Activated naive CD4-positive, alpha-beta T cell treated with anti-CD3 and anti-CD28 coated beads, Interleukin-2, amount 10 ng/mL, durations not matched to agents 7 days and 5 days (primary cell): ENCODE data around the gene PDGFRB.
"Not testable (repeated sequence)": the region's sequence is repeated elsewhere in the genome, so short reads cannot be mapped to it uniquely, and the experiment has no call there.

ENCODE experiments used
- CTCF ChIA-PET: fragments of 350-600 bp; sonication (Branson Sonifier 250); formaldehyde crosslinking; loops from one replicate; lab custom pipeline; 2021; ENCODE audit warnings: antibody characterized with exemption; lab: Charles Lee
- DNase-seq: peaks from one replicate; pipeline ENCODE4 v3.0.0-alpha.2; 2020
- H3K27ac Mint-ChIP-seq: one replicate; pipeline ENCODE4 v1.8.0; 2021; ENCODE audit warnings: mild to moderate bottlenecking, moderate library complexity, mixed read lengths
- H3K27me3 Mint-ChIP-seq: one replicate; pipeline ENCODE4 v1.8.0; 2021; ENCODE audit warnings: mild to moderate bottlenecking, mixed read lengths
- H3K36me3 Mint-ChIP-seq: one replicate; pipeline ENCODE4 v1.8.0; 2021; ENCODE audit warnings: mixed read lengths
- H3K4me1 Mint-ChIP-seq: one replicate; pipeline ENCODE4 v1.8.0; 2021; ENCODE audit warnings: mixed read lengths
- H3K4me3 Mint-ChIP-seq: one replicate; pipeline ENCODE4 v1.8.0; 2021; ENCODE audit warnings: mild to moderate bottlenecking, moderate library complexity, mixed read lengths
- H3K9me3 Mint-ChIP-seq: one replicate; pipeline ENCODE4 v1.8.0; 2021; ENCODE audit warnings: mixed read lengths

The PDGFRB gene

DNA sequence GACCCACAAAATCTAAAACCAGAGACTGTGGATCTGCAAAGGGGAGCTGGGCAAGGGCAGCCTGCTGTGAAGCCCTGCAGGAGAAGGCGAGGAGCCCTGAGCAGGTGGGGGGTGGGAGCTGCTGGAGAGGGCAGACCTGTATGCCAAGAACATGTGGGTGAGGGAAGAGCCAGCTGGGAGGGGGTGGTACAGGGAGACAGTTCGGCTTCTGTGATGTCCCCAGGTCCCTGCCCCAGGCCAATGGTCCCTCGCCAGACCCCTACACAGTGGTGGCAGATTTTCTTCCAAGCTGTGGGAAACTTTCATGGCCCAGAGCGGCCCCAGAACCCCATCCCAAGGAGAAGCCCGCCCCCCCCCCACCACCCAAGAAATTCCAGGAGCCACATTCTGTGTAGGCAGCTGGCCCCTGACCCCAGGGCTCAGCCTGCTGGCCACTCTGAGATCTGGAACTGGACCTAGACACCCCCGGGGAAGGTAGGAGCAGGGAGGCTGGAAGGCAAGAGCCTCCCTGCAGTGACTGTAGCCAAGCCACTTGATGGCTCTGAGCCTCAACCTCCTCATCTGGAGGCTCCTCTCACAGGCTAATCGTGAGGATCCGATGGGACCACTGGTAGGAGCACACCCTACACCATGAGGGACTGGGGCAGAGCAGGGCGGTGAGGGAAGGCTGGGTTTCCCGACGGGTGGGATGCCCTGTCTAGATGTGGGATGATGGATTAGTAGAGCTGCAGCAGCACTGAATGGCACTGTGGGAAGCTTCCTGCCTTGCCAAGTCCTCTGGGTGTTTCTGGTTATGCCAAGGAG lies 46.7 kb downstream of the PDGFRB start:
- CTCF ChIA-PET, result interaction anchor here (0.8 kb wide), 1 partner anchor 10 kb away, joined by 4 read pairs; no protein-coding TSS in a partner anchor
- no peaks in the 10 kb centered on the region for H3K9me3 Mint-ChIP-seq
- H3K27me3 Mint-ChIP-seq, result peaks cover 41% of the 10 kb centered on the region
- DNase-seq, result no peak
- no peak overlapping the region for H3K4me3 Mint-ChIP-seq
- H3K4me1 Mint-ChIP-seq, result peaks cover 5% of the 10 kb centered on the region
- no peaks in the 10 kb centered on the region for H3K36me3 Mint-ChIP-seq
- H3K27ac Mint-ChIP-seq, result no peak overlapping the region

DNA sequence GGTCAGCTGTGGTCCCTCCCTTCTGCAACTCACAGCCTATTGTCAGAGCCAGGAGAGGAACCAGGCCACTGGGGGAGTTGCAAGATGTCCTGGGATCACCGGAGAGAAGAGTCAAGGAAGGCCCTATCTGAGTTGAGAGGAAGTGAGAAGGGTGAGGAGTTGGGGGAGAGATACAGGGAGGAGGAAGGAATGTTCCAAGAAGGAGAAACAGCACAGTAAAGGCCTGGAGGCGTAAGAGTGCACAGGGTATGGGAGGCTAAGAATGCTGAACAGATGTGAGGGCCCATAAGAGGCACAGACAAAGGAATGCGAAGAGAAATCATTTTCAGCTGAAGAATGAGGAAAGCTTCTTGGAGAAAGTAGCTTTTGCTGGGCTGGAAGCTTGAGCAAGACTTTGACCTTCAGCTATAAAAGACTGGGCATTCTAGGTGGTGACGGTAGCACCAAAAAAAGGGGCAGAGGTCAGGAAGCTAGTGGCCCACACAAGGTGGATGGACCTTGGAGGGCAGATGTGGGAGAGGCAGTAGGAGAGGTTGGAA lies 47.7 kb downstream of the PDGFRB start:
- Mint-ChIP-seq H3K4me3 (no peak overlapping the region), H3K4me1 (peaks cover 5% of the 10 kb centered on the region), H3K9me3 (no peaks in the 10 kb centered on the region), H3K36me3 (no peaks in the 10 kb centered on the region), H3K27ac (no peak overlapping the region), H3K27me3 (peaks cover 33% of the 10 kb centered on the region)
- no peak for DNase-seq
- CTCF ChIA-PET, result interaction anchor here (0.8 kb wide), 1 partner anchor 11 kb away, joined by 4 read pairs; no protein-coding TSS in a partner anchor

DNA sequence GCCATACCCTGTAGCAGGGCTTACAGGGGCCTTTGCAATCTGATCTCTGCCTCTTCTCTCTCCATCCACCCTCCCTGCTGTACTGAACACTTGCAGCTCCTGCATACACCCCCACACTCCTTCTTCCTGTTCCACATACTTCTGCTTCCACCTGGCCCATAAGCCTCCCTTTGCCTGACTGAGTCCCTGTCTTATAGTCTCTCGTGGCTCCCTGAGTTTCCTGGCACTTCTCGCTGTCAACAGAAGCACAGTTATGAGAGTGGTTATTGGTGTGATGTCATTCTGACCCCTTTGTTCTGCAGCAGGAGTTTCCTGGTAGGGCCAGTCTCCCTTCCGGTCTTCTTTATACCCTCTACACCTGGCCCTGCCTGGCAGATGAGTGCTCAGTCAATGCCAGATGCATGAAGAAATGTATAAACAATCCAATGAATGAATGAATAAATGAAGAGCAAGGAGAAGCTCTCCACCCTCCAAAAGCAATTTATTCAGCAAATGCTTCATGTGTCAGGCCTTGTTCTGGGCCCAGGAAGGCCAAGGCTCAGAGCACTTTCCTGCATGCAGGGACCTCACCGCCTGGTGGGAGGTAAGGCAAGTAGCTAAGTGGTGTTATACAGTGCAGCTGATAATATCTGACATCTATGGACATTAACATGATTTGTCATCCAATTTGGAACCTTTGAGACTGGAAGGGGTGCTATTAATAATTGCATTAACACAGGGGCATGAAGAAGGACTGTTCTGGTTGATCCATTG lies 48.8 kb downstream of the PDGFRB start:
- Mint-ChIP-seq H3K27ac (no peak overlapping the region), H3K27me3 (peaks cover 29% of the 10 kb centered on the region), H3K4me3 (no peak overlapping the region), H3K9me3 (no peaks in the 10 kb centered on the region), H3K36me3 (no peaks in the 10 kb centered on the region), H3K4me1 (peaks cover 5% of the 10 kb centered on the region)
- DNase-seq, result no peak
- CTCF ChIA-PET, result interaction anchor here (1.0 kb wide), 1 partner anchor 12 kb away, joined by 3 read pairs; no protein-coding TSS in a partner anchor

DNA sequence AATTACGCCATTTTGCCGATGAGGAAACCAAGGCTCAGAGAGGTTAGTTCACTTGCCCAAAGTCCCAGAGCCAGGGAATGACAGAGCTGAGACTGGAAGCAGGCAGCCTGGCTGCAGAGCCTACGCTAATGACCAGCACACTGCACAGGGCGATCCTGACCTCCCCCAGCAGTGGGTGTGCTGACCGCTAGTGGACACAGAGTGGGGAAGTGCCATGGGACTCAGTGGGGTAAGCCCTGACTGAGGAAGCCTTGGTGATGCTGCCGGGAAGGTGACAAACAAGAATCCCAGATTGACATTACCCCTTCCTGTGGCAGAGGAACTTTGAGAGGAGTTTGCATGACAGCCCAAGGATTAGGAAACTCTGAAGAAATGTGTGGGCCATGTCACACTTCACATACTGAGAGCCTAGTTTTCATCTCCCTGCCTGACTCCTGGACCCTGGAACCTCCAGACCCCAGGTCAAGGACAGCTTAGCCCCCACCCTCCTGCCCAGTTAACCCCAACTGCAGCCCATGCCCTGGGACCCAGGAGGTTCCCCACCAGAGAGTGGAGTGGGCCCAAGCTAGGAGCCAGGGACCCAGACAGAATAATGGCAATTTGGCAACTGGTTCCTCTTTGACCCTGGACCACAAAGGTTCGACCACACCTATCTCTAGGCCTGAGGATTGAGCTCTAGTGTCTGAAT lies 49.6 kb downstream of the PDGFRB start:
- Mint-ChIP-seq H3K4me3 (no peak overlapping the region), H3K27me3 (peaks cover 23% of the 10 kb centered on the region), H3K36me3 (no peaks in the 10 kb centered on the region), H3K9me3 (no peaks in the 10 kb centered on the region), H3K27ac (no peak overlapping the region), H3K4me1 (peaks cover 5% of the 10 kb centered on the region)
- CTCF ChIA-PET, result no interaction called here
- DNase-seq, result no peak

DNA sequence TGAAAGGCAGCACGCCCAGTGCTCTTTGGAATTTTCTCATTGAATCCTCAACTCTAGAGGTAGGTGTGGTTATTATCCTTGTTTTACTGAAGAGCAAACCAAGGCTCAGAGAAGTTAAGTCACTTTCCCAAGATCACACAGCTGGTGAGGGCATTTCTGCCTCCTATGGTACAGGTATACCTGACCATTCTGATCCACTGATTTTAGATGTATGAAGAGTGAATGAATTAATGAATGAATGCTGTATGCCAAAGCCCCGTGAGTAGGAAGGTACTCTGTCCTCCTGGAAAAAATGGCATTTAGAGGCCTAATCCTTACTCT lies 51.1 kb downstream of the PDGFRB start:
- H3K4me1 Mint-ChIP-seq, result peaks cover 5% of the 10 kb centered on the region
- H3K27me3 Mint-ChIP-seq, result peaks cover 19% of the 10 kb centered on the region
- no peaks in the 10 kb centered on the region for H3K36me3 Mint-ChIP-seq
- CTCF ChIA-PET, result no interaction called here
- H3K9me3 Mint-ChIP-seq, result no peaks in the 10 kb centered on the region
- H3K27ac Mint-ChIP-seq, result no peak overlapping the region
- H3K4me3 Mint-ChIP-seq, result no peak overlapping the region
- DNase-seq, result no peak

DNA sequence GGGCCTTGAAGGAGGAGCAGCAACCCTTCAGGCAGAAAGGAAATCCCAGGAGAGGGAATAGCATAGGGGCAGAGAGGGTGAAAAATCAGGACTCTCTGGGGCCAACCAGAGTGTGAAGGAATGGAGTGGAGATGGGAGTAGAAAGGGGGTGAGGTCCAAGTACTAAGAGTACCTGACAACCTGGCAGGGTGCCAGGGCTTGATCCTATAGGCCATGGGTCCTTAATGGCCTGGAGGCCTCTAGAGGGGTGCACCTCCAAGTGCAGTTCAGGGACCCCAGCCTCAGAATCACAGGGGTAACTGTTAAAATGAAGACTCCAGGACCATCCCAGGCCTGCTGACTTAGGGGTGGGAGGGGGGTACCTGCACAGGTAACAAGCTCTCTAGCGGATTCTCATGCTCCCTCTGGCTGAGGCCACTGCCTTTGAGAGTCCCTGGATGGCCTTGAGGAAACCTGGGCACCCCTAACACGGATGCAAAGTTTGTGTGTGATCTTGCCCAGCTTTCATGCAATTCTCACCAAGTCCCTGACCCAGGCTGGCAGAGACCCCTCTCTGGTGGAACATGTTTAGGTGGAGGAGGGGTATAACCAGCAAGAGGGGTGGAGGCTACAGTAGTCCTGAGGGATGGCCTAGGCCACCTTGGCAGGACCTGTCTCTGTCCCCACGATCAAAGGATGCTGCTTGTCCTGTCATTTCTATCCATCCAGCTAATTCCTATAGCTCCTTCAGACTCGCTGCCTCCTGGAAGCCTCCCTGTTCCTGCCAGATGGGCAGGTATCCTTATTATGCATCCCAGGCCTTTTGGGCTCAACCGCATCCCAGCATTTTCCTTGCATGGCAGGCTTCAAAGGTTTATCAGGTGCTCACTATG lies 51.7 kb downstream of the PDGFRB start:
- Mint-ChIP-seq H3K4me3 (no peak overlapping the region), H3K27ac (no peak overlapping the region), H3K36me3 (no peaks in the 10 kb centered on the region), H3K9me3 (no peaks in the 10 kb centered on the region), H3K4me1 (peaks cover 5% of the 10 kb centered on the region), H3K27me3 (peaks cover 15% of the 10 kb centered on the region)
- DNase-seq, result no peak
- CTCF ChIA-PET, result interaction anchor here (0.6 kb wide), 1 partner anchor 10 kb away, joined by 3 read pairs; no protein-coding TSS in a partner anchor

DNA sequence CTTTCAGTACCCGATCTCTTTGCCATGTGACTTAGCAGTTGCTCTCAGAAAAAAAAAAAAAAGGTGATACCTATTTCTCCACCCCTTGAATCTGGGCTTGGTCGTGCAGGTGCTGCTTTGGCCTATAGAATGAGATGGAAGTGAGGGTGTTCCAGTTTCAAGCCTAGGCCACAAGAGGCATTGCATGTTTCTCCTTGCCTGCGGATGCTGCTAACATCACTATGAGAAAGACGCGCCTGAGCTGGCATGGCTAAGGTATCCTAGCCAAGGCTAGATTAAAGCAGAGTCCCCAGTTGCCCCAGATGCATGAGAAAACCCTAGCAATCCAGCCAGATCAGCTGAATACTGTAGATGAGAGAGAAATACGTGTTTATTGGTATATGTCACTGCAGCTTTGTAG lies 54.6 kb downstream of the PDGFRB start:
- Mint-ChIP-seq H3K27me3 (peaks cover 11% of the 10 kb centered on the region), H3K36me3 (no peaks in the 10 kb centered on the region), H3K4me3 (no peak overlapping the region), H3K4me1 (no peaks in the 10 kb centered on the region), H3K9me3 (no peaks in the 10 kb centered on the region), H3K27ac (no peak overlapping the region)
- no peak for DNase-seq
- CTCF ChIA-PET, result interaction anchor here (0.6 to 1.1 kb wide), 2 partner anchors 11 to 920 kb away, joined by 3 read pairs; no protein-coding TSS in a partner anchor

DNA sequence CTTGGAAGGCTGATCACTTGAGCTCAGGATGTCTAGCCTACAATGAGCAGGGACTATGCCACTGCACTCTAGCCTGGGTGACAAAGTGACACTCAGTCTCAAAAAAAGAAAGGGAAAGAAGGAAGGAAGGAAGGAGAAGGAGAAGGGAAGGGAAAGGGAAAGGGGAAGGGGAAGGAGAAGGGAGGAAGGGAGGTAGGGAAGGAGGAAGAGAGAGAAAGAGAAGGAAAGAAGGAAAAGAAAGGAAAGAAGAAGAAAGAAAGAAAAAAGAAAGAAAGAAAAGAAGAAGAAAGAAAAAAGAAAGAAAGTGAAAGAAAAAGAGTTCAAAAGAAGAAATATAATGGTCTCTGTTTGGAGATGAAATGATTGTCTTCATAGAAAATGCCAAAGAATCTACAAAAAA lies 58.5 kb downstream of the PDGFRB start:
- DNase-seq, result no peak
- H3K4me3 Mint-ChIP-seq, result no peak overlapping the region
- H3K9me3 Mint-ChIP-seq, result no peaks in the 10 kb centered on the region
- no peaks in the 10 kb centered on the region for H3K36me3 Mint-ChIP-seq
- H3K27ac Mint-ChIP-seq, result no peak overlapping the region
- no peaks in the 10 kb centered on the region for H3K4me1 Mint-ChIP-seq
- CTCF ChIA-PET, result no interaction called here
- H3K27me3 Mint-ChIP-seq, result peaks cover 20% of the 10 kb centered on the region

DNA sequence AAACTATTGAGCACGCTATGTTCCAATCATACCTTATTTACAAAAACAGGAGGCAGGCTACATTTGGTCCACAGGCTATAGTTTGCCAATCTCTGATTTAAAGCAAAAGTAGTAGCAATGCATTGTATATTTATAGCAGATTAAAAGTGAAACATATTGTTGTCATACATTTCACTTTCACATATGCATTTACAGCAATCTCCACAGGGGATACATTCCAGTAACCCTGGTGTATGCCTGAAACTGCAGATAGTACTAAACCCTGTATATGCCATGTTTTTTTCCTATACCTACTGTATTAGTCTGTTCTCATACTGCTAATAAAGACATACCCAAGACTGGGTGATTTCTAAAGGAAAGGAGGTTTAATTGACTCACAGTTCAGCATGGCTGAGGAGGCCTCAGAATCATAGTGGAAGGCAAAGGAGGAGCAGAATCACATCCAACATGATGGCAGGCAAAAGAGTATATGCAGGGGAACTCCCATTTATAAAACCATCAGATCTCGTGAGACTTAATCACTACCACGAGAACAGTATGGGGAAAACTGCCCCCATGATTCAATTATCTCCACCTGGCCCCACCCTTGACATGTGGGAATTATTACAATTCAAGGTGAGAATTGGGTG lies 63.4 kb downstream of the PDGFRB start:
- Mint-ChIP-seq H3K27me3 (peaks cover 31% of the 10 kb centered on the region), H3K9me3 (no peaks in the 10 kb centered on the region), H3K27ac (no peak overlapping the region), H3K4me1 (no peaks in the 10 kb centered on the region), H3K4me3 (no peak overlapping the region), H3K36me3 (no peaks in the 10 kb centered on the region)
- CTCF ChIA-PET, result no interaction called here
- DNase-seq, result no peak

DNA sequence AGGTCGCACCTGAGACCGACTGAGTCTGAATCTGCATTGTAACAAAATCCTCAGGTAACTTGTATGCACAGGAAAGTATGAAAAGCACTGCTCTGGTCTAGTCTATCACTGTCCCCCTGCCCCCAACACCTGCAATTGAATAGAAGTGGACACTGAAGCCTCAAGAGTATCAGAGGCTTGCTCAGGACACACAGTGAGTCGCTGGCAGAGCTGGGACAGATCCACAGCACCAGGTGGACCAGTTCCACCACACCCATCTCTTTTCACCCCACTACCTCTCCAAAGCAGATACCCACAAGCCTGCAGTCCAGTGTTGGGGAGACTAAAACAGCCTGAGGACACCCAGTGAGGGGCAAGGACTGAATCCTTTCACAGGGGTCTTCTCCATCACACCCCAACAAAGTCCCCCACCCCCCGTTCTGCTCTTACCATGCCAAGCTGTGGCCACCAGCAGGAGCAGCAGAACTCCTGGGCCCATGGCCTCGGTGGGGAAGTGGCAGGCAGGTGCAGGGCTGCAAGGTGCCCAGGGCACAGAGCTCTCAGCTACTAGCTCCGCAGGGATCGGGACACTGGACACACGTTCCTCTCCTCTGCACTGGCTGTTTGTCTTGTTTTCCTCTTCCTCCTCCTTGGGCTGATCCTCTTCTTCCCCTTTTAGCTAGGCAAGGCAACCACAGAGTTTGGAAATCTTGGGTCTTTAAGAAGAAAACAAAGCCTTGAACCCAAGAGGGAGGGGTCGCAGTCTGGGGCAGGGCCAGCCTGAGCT lies 69.5 kb downstream of the PDGFRB start, which contains the start of gene CSF1R:
TSS of gene CSF1R (minus strand) at position 605 of the 766 bp plus-strand sequence. CDS start at position 478, 127 bp downstream.
- H3K4me3 Mint-ChIP-seq, result no peak within 1 kb of the TSS
- H3K27me3 Mint-ChIP-seq, result peaks cover 58% of the 10 kb centered on the region
- H3K36me3 Mint-ChIP-seq, result no peaks in the 10 kb centered on the region
- CTCF ChIA-PET, result no interaction called here
- no peak within 1 kb of the TSS for H3K27ac Mint-ChIP-seq
- no peaks in the 10 kb centered on the region for H3K9me3 Mint-ChIP-seq
- no peaks in the 10 kb centered on the region for H3K4me1 Mint-ChIP-seq
- DNase-seq, result no peak

DNA sequence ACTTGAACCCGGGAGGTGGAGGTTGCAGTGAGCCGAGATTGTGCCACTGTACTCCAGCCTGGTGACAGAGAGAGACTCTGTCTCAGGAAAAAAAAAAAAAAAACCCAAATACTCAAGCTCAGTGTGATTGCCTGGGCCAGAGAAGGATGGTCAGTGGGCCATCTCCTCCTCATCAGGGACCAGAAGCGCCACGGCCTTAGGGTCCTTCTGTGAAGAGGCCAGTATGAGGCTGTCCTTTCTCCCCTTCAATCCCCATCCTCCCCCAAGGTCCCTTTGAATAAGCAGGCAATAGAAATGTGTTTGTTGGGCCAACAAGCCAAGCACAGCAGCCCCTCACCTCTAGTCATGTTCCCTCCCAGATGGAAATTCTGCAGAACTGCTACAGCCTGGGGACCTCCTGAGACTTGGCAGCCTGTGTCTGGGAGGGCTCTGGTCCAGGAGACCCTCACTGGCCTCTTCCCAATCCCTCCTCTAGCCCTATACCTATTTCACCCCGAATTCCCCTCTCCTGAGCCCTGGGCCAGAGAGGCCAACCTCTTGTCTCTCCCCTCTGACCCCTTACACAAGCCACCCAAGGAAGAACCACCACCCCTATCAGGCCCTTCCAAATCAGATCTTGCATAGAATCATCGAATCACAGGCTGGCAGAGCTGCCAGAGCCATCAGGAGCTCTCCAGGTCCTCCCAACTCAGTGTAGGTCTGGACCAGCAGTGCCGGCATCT lies 70.3 kb downstream of the PDGFRB start:
- Mint-ChIP-seq H3K9me3 (no peaks in the 10 kb centered on the region), H3K27me3 (peaks cover 58% of the 10 kb centered on the region), H3K4me3 (no peak overlapping the region), H3K4me1 (no peaks in the 10 kb centered on the region), H3K27ac (no peak overlapping the region), H3K36me3 (no peaks in the 10 kb centered on the region)
- DNase-seq, result no peak
- CTCF ChIA-PET, result no interaction called here

DNA sequence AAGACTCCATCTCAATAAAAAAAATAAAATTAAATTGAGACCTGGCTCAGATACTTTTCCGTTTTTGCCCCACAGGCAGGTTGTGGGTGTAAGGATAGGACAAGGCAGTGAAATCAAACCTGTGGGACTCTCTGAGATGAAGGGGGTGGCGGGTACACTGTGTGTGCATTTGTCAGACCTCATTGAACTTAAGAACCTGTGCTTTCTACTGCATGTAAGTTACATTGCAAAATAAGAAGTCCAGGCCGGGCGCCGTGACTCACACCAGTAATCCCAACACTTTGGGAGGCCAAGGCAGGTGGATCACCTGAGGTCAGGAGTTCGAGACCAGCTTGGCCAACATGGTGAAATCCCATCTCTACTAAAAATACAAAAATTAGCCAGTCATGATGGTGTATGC lies 70.9 kb downstream of the PDGFRB start:
- H3K4me1 Mint-ChIP-seq, DNase-seq, H3K27ac Mint-ChIP-seq, H3K36me3 Mint-ChIP-seq, H3K9me3 Mint-ChIP-seq, CTCF ChIA-PET, H3K4me3 Mint-ChIP-seq: not testable (repeated sequence)
- H3K27me3 Mint-ChIP-seq, result peaks cover 58% of the 10 kb centered on the region
